BLaER1 (cell line): ENCODE measurements around the gene FNDC11.

ENCODE experiments used
- H3K27ac ChIP-seq: shearing (Covaris generic); formaldehyde crosslinking; 2 replicates; pipeline ENCODE4 v1.8.1; 2022
- H3K27me3 ChIP-seq: shearing (Covaris generic); formaldehyde crosslinking; 2 replicates; pipeline ENCODE4 v1.8.1; 2022
- H3K36me3 ChIP-seq: shearing (Covaris generic); formaldehyde crosslinking; 2 replicates; pipeline ENCODE4 v1.8.1; 2022
- H3K4me1 ChIP-seq: shearing (Covaris generic); formaldehyde crosslinking; 2 replicates; pipeline ENCODE4 v1.8.1; 2022
- H3K4me2 ChIP-seq: shearing (Covaris generic); formaldehyde crosslinking; 2 replicates; pipeline ENCODE4 v1.8.1; 2022
- H3K4me3 ChIP-seq: shearing (Covaris generic); formaldehyde crosslinking; 2 replicates; pipeline ENCODE4 v1.8.1; 2022
- H3K9ac ChIP-seq: shearing (Covaris generic); formaldehyde crosslinking; 2 replicates; pipeline ENCODE4 v1.8.1; 2022
- H3K9me3 ChIP-seq: shearing (Covaris generic); formaldehyde crosslinking; 2 replicates; pipeline ENCODE4 v1.8.1; 2022
- H4K20me1 ChIP-seq: shearing (Covaris generic); formaldehyde crosslinking; 2 replicates; pipeline ENCODE4 v1.8.1; 2022
- Cebpa-rat ChIP-seq: shearing (Covaris generic); IDR thresholded peaks from 2 replicates; pipeline ENCODE4 v1.8.1; 2022

The FNDC11 gene

GRCh38 chr20:63572788-63573646, 19.1 kb downstream of the FNDC11 start:
- no peaks in the 10 kb centered on the region for H3K9me3 ChIP-seq
- peak overlapping the region; percentile 68 for H3K4me3 ChIP-seq
- H3K27ac ChIP-seq: no peak overlapping the region
- H3K27me3 ChIP-seq: peaks cover 54% of the 10 kb centered on the region
- H3K36me3 ChIP-seq: no peaks in the 10 kb centered on the region; the same call in 1 of the 2 replicates
- peak overlapping the region; percentile 75 for H3K9ac ChIP-seq
- H3K4me1 ChIP-seq: peaks cover 51% of the 10 kb centered on the region
- peak overlapping the region; percentile 95 for H3K4me2 ChIP-seq
- no peak for TF ChIP-seq Cebpa-rat
- H4K20me1 ChIP-seq: peaks cover 56% of the 10 kb centered on the region

- no peak for TF ChIP-seq Cebpa-rat
- Histone ChIP-seq H4K20me1 (peaks cover 49% of the 10 kb centered on the region), H3K4me3 (peak overlapping the region; percentile 68), H3K36me3 (no peaks in the 10 kb centered on the region; the same call in 1 of the 2 replicates), H3K27ac (0 out of 2 replicates have a peak overlapping the region, but pooled peaks have one; percentile 26), H3K9ac (peak overlapping the region; percentile 75), H3K4me1 (peaks cover 46% of the 10 kb centered on the region), H3K27me3 (peaks cover 48% of the 10 kb centered on the region), H3K4me2 (peak overlapping the region; percentile 95), H3K9me3 (no peaks in the 10 kb centered on the region)
These were observed 19.7 kb downstream of the FNDC11 start for GRCh38 chr20:63573647-63574131.

- TF ChIP-seq Cebpa-rat: no peak
- H3K4me3 ChIP-seq: peak within 1 kb of the TSS; percentile 68
- peaks cover 44% of the 10 kb centered on the region for H3K4me1 ChIP-seq
- 0 out of 2 replicates have a peak within 1 kb of the TSS, but pooled peaks have one; percentile 26 for H3K27ac ChIP-seq
- H3K27me3 ChIP-seq: peaks cover 41% of the 10 kb centered on the region
- H3K36me3 ChIP-seq: no peaks in the 10 kb centered on the region; the same call in 1 of the 2 replicates
- peak within 1 kb of the TSS; percentile 75 for H3K9ac ChIP-seq
- H4K20me1 ChIP-seq: peaks cover 43% of the 10 kb centered on the region
- H3K9me3 ChIP-seq: no peaks in the 10 kb centered on the region
- H3K4me2 ChIP-seq: peak within 1 kb of the TSS; percentile 95
These were observed 20.3 kb downstream of the FNDC11 start, which contains the start of gene HELZ2 for GRCh38 chr20:63574156-63574828. Gene HELZ2 (minus strand): TSS chr20:63574239. CDS start chr20:63572385, 1,854 bp downstream.

- Histone ChIP-seq H3K27ac (no peak overlapping the region), H3K9ac (peak overlapping the region; percentile 27; the same call in 1 of the 2 replicates), H3K27me3 (peaks cover 34% of the 10 kb centered on the region), H3K9me3 (no peaks in the 10 kb centered on the region), H3K4me3 (peak overlapping the region; percentile 59; the same call in 1 of the 2 replicates), H4K20me1 (peaks cover 35% of the 10 kb centered on the region), H3K36me3 (no peaks in the 10 kb centered on the region; the same call in 1 of the 2 replicates), H3K4me1 (peaks cover 36% of the 10 kb centered on the region), H3K4me2 (peak overlapping the region; percentile 93)
- TF ChIP-seq Cebpa-rat: no peak; the same call in 1 of the 2 replicates
These were observed 21.1 kb downstream of the FNDC11 start for GRCh38 chr20:63574829-63575743.

GRCh38 chr20:63576311-63576710, 22.4 kb downstream of the FNDC11 start:
- no peak overlapping the region for H3K4me3 ChIP-seq
- no peaks in the 10 kb centered on the region for H3K9me3 ChIP-seq
- H3K4me2 ChIP-seq: no peak overlapping the region
- H4K20me1 ChIP-seq: peaks cover 23% of the 10 kb centered on the region
- H3K9ac ChIP-seq: no peak overlapping the region
- no peaks in the 10 kb centered on the region; the same call in 1 of the 2 replicates for H3K36me3 ChIP-seq
- H3K27me3 ChIP-seq: peaks cover 21% of the 10 kb centered on the region
- H3K27ac ChIP-seq: no peak overlapping the region
- peaks cover 36% of the 10 kb centered on the region for H3K4me1 ChIP-seq
- no peak for TF ChIP-seq Cebpa-rat

- Histone ChIP-seq H3K27me3 (peaks cover 10% of the 10 kb centered on the region), H3K4me1 (peaks cover 36% of the 10 kb centered on the region), H3K36me3 (no peaks in the 10 kb centered on the region; the same call in 1 of the 2 replicates), H3K9ac (no peak overlapping the region), H3K9me3 (no peaks in the 10 kb centered on the region), H3K27ac (no peak overlapping the region), H4K20me1 (peaks cover 12% of the 10 kb centered on the region), H3K4me3 (no peak overlapping the region), H3K4me2 (no peak overlapping the region)
- no peak for TF ChIP-seq Cebpa-rat
These were observed 23.4 kb downstream of the FNDC11 start for GRCh38 chr20:63577317-63577894.

GRCh38 chr20:63578224-63579016, 24.5 kb downstream of the FNDC11 start:
- H3K4me2 ChIP-seq: no peak overlapping the region; the same call in 1 of the 2 replicates
- H3K9me3 ChIP-seq: no peaks in the 10 kb centered on the region
- H3K4me1 ChIP-seq: peaks cover 28% of the 10 kb centered on the region
- H3K27ac ChIP-seq: no peak overlapping the region
- H3K9ac ChIP-seq: no peak overlapping the region
- no peaks in the 10 kb centered on the region for H3K36me3 ChIP-seq
- TF ChIP-seq Cebpa-rat: no peak
- peaks cover under 1% of the 10 kb centered on the region; the same call in 1 of the 2 replicates for H3K27me3 ChIP-seq
- H4K20me1 ChIP-seq: peaks cover 2% of the 10 kb centered on the region
- no peak overlapping the region for H3K4me3 ChIP-seq
